Measurements from ENCODE around the gene CHMP1A.

DNA sequence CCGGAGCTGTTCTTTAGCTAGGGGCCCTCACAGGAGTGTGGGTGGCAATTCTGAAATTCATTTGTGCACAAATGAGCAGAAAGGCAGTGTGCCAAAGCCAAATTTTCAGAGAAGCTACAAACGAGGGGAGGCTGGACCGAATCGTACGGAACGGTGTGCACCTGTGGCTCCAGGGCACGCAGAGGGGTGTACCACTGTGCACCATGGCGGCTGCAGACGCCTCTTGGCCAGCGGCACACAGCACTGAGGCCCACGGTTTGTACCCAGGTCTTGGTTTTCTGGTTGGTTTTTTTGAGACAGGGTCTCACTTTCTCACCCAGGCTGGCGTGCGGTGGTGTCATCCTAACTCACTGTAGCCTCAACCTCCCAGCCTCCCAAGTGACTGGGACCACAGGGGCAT lies 14.9 kb downstream of the CHMP1A start:
- TF ChIP-seq, protein P1, sequence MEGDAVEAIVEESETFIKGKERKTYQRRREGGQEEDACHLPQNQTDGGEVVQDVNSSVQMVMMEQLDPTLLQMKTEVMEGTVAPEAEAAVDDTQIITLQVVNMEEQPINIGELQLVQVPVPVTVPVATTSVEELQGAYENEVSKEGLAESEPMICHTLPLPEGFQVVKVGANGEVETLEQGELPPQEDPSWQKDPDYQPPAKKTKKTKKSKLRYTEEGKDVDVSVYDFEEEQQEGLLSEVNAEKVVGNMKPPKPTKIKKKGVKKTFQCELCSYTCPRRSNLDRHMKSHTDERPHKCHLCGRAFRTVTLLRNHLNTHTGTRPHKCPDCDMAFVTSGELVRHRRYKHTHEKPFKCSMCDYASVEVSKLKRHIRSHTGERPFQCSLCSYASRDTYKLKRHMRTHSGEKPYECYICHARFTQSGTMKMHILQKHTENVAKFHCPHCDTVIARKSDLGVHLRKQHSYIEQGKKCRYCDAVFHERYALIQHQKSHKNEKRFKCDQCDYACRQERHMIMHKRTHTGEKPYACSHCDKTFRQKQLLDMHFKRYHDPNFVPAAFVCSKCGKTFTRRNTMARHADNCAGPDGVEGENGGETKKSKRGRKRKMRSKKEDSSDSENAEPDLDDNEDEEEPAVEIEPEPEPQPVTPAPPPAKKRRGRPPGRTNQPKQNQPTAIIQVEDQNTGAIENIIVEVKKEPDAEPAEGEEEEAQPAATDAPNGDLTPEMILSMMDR (IDR thresholded peaks at IDR 0.05), result no peak
- TF ChIP-seq RAD21 (conservative IDR thresholded peaks at IDR 0.05 in 1 of 2, IDR thresholded peaks at IDR 0.05 in 1 of 2) (no peak), POLR2A (IDR thresholded peaks at IDR 0.05; ENCODE audit: low read length) (no peak), RARB (CRISPR knock-in tag; IDR thresholded peaks at IDR 0.05) (no peak), RNF2 (IDR thresholded peaks at IDR 0.05; ENCODE audit: borderline replicate concordance, low read depth) (no peak), CHD2 (IDR thresholded peaks at IDR 0.05; ENCODE audit: low read length, partially characterized antibody) (no peak), TP53 (CRISPR knock-in tag; IDR thresholded peaks at IDR 0.05) (no peak)
- TF ChIP-seq, protein P2, sequence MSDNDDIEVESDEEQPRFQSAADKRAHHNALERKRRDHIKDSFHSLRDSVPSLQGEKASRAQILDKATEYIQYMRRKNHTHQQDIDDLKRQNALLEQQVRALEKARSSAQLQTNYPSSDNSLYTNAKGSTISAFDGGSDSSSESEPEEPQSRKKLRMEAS (IDR thresholded peaks at IDR 0.05), result no peak

Measured in A549 (cell line).